ENCODE measurements around the gene ELMO1.

ELMO1 gene

DNA sequence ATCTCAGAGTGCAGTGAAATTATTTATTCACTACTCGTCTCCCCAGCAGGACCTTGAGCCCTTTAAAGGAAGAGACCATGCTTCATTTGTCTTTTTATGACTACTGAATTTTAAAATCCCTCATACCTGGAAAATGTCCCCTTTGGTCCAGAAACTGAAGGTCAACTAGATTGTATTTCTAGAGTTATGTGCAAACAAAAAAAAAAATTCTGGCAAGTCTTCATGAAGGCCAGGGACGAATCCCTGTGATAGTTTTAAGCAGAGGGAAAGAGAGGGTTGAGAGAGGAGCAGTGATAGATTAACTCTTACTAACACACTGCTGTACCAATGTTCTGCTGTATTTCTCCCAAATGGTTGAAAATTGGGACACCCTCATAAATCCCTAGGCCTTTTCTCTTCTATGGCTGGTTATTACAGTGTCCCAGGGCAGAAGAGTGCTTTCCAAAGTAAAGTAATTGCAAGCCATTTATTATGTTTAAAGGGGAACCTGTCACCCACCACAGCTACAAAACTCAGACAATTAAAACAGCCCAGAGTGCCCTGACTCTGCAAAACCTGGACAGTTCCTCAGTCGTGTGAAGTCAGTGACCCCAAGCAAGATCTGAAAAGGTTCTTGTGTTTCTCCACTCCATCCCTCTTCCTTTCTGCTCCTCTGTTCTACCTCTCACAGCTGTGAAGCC lies 541.6 kb downstream of the ELMO1 start:
- DNase-seq (ENCODE audit: low read depth): no peak

DNA sequence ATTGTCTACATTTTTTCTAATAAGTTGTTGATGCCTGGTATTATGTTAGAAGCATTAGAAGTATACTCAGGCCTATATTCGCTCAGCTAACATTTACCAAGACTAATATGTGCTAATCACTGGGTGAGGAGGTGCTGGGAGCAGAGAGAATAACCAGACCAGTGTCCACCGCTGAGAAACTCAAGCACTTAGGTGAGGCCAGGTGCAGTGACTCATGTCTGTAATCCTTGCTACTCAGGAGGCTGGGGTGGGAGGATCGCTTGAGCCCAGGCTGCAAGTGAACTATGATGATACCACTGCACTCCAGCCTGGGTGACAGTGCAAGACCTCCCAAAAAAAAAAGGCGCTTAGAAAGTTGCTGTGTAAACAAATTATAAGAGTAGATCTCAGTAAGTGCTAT lies 542.2 kb downstream of the ELMO1 start:
- DNase-seq (ENCODE audit: low read depth): no peak

DNA sequence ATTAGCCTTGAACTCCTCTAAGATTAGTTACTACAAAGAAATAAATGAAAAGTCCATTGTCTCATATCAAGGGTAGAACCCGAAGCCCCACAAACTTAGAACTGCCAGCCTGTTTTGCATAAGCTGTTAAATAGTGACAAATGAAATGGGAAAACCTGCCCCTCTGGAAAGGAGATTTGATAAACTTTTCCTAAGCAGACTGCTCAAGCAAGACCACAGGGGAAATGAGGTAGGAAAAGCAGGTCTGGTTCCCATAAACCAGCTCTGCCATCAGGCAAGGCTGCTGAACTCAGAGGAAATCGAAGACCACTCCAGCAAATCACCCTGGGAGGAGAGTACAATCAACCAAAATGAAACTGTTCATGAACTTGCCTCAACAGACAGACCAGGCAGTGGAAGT lies 542.8 kb downstream of the ELMO1 start:
- no peak for DNase-seq (ENCODE audit: low read depth)

DNA sequence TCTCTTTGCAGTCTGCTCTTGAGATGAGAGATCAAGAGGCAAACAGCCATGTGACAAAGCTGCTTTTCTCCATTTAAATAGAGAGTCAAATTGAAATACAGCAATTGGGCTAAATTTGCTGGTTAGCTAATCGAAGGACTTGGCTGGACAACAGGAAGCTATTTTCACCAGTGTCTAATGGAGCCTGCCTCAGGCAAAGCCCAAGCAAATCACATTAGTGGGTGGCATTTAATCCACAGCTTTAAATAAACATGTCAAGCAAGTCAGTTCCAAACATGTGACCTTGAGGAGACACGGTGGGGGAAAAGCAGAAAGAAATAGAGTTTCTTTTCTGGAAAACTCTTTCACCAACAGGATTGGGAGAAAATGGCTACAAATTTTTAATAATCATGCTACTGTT lies 543.9 kb downstream of the ELMO1 start:
- DNase-seq (ENCODE audit: low read depth): no peak

DNA sequence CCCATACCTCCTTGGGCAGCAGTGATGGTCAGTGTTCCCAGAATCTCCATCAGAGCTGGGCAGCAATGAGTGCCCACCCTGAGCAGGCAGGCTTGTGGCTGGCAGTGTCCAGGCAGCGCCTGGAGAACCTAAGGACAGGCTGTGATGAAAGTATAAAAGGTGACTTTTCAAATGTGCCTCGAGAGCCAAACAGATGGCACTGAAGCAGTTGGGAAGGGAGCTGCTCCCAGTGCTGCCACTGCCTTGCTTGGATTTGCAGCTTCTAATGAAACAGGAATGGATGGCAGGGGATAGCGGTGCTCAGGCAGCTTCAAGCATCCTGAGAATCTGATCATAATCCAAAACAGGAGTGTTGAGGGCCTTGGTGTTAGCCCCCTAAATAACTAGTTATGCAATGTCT lies 544.6 kb downstream of the ELMO1 start:
- no peak for DNase-seq (ENCODE audit: low read depth)

DNA sequence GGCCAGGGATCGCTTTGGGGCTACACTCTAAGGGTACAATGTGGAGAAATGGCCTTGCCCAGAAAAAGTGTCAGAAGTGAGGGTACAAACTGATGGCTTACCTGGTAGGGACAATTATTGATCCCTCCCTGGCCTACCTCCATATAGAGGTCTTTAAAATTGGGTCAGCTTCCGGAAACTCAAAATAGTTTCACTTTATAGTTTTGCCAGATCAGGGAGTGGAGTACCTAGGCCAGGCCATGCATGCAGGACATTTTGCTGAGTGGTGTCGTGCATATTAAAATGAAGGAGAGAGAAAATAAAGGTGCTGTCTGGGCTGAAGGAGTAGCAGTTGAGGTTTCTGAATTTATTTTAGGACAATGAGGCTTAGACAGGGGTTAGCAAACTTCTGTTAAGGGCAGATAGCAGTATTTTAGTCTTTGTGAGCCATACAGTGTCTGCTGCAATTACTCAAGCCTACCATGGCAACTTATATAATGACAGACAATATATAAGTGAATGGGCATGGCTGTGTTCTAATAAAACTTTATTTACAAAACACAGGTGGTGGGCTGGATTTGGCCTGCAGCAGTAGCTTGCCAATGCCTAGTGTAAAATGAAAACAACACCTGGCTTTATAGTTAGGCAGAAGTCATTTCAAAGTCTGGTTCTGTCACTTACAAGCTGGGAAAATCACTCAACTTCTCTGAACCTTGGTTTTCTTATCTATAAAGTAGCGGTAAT lies 547.5 kb downstream of the ELMO1 start:
- no peak for DNase-seq (ENCODE audit: low read depth)

DNA sequence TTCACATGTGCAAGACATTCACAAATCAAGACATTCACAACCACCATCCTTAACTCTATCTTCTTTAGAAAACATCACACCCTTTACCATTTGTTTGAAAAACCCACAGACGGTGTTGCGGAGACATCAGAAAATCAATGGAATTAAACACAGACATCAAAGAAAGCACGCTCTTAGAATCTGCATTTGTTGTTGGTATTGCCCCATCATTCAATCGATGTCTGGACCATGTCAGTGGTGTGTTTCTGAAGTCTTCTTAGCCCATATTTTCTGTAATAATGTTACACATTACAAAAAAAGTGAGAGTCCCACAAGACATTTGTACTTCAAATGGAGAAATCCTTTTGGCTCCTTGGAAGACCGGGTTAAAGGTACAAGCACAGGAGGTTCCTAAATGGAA lies 550.5 kb downstream of the ELMO1 start:
- DNase-seq (ENCODE audit: low read depth): no peak

DNA sequence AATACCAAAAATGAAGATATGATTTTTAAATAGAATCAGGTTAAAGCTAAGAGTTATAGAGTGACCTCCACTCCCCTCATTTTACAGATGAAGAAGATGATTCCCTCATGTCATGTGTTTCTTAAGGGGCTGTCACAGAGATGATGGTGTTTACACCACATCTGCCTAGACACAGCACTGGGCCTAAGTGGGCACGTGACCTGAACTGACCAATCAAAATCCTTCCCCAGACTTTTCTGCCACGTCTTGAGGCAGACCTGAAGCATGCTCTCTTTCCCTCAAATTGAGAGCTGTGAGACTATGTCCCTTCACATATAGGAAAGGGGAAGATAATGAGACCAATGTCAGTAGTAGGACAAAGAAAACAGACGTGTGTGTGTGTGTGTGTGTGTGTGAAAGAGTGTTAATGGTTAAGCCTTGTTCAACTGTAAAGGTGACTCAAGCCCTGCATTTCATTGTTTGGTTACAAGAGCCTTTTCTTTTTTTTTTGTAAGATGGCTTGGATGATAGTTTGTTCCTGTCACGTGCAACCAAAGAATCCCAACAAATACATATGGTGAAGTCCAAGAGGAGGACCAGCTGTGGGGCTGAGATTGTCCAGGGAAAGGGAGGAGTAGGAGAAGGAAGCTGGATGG lies 551.6 kb downstream of the ELMO1 start:
- DNase-seq (ENCODE audit: low read depth): no peak

DNA sequence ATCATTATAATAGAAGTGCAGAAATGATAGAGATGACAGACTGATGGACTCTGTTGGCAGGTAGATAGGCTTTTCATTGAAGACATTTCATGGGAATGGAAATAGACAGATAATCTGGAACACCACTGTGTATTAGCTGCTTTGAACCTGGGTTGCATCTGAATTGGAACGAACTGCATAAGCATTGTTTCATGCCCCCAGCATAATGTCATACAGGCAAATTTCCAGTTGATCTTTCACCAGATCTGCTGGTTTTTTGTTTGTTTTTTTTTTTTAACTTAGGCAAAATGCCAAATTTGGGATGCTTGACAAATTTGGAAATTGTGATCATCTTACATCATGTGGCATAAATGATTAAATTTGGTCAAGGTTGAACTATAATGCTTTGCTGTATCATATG lies 552.2 kb downstream of the ELMO1 start:
- no peak for DNase-seq (ENCODE audit: low read depth)

DNA sequence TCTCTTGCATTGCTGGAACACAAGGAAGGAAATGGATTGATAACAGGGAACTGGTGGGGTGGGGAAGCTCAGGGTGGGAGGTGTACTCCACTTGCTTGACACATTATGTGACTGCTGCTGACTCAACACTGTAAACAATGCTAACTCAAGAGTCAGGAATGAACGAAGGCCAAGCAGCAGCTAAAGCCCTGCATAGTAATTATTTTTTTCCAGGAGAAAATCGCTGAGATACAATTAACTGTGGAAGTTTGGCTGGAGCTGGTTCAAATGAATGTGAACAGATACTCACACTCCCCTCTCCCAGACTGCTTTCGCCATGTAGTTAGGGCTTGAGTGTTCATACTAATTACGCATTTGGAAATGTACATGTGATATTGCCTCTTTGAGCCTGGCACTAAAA lies 553.5 kb downstream of the ELMO1 start:
- DNase-seq (ENCODE audit: low read depth): no peak

DNA sequence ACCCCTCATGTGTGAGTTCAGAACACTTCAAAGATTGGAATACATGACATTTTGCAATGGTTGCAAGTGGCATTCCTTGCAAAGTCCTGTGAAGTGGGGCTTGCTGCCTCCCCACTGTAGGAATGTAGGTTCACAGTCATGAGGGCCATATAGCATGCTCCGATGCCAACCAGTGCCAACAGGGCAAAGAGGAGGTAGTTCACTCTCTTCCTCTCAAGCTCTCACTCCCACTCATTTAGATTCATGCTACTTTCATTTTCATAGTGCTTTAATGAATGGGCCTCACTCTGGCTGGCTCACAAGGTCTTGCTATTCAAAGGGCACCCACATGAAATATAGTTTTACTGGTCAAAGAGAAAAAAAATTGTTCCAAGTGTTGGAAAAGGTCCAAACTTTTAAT lies 554.5 kb downstream of the ELMO1 start:
- no peak for DNase-seq (ENCODE audit: low read depth)

DNA sequence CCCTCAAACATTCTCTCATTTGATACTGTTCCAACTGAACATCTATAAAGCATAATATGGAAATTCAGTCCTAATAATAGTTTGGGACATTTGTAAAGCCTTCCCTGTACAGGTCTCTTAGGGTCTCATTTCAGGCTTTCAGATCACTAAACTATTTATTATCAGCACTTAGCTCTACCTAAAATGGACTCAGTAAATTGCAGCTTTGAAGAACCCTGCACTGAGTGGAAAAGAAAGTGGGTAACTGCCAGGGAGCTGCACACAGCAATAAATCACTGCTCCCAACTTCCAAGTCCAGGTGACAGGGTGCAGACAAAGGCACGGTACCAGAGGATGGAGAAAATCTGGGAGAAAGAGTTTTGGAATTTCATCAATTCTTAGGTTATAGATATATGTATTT lies 559.5 kb downstream of the ELMO1 start:
- DNase-seq (ENCODE audit: low read depth): no peak

DNA sequence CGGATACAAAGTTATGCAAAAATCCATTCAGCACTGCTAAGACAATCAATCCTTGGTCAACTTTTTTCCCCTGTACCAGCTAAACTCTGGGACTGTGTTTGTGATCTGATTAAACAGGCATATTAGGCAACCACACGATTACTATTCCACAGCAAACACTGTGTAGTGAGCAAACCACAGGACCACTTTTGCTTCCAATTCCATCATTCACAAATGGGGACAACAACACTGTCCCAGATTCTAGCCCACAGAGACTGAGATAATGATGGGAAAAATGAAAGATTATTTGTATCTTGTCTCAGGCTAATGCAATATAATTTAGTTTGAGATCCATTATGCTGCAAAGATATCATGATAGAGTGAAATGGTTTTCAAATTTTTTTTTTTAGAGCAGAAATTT lies 560.7 kb downstream of the ELMO1 start:
- no peak for DNase-seq (ENCODE audit: low read depth)

DNA sequence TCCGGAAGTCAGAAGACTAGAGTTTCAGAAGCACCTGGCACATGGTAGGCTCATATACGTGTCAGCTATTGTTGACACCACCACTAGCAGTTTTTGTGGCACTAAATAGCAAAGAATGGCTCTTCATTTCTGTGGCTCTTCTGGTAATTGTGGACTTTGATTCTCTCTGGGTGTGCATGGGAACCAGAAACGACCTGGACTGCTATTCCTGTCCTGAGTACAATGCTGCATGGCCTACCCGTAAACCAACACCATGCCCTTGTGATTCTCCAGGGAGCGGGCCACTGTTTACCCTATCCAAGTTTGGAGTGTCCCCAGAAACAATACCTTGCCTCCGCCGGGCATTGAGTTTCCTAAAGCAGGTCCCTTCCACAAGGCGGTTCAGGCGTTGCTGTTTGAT lies 561.4 kb downstream of the ELMO1 start:
- DNase-seq (ENCODE audit: low read depth): no peak

DNA sequence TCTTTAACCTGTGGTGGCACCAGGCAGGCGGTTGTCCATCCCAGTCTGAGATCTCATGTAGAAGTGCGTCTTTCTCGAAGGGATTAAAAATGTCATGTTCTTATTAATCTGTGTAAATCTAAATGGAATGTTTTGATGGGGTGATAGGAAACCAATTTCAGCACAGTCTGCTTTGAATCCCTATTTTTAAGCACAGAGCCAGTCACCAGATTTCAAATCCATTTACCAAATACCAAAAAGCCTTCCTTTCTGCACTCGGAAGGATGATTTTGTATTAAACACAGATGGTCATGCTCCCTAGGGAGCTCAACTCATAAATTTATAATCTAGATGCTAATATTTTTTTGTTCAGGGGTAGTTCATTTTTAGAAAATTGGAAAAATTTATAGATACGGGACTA lies 563.8 kb downstream of the ELMO1 start:
- no peak for DNase-seq (ENCODE audit: low read depth)

DNA sequence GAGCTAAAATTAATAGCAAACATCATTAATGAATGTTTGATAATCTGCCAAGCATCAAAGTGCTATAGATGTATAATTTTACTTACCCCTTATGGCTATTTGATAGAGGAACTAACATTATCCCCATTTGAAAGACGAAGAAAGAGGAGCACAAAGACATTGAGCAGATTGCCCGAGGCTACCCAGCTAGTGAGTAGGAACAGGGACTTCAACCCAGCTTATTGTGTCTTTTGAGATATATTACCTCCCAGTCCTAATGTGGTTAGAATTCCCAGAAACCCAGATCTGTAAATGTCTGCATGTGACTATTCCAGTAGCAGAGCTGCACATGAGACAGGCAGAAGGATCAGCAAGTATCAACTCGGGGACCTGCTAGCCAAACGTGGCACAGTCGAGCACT lies 564.3 kb downstream of the ELMO1 start:
- DNase-seq (ENCODE audit: low read depth): no peak

DNA sequence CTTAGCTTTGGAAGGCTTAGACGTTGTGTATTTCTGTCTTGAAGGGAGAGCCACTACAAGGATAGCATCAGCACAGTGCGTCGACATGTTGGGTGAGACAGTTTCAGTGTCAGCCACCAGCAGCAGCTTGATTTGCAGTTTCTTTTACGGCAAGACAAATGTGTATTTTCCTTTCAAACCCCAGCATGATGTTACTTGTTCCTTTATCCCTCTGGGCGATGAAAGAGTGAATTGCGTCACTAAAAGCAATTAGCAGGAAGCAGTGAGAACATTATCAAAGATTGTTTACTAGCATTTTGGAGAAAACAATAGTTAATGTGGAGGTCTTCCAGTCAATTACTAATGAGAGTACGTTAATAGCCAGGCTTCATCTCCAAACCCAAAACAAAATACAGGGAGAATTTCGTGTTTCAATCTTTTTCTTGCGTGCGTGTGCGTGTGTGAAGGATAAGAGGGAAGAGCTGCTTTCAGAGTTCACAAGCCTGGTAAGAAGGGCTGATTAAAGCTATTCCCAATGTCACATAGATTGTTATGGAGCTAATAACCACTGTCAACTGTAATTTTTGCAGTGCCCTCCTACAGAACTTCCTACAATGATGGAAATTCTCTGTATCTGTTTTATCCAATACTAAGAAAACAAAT lies 567.3 kb downstream of the ELMO1 start:
- no peak for DNase-seq (ENCODE audit: low read depth)

DNA sequence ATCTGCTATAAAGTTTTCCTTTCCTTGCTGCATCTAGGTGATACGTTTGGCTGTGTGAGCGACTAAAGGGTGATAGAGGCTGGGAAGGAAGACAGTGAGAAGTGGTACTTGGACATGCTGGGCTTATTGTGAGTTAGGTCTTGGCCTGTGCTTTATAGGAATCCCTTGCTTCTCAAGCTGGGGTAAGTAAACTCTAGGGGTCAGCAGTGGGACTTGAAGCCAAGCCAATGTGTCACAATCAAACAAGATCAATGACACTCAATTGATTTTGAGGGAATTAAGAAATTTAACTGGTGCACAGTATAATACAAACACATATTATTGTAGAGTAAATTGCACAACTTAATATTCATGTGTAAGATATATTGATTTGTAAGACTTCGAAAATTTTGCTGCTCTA lies 568.6 kb downstream of the ELMO1 start:
- no peak for DNase-seq (ENCODE audit: low read depth)

DNA sequence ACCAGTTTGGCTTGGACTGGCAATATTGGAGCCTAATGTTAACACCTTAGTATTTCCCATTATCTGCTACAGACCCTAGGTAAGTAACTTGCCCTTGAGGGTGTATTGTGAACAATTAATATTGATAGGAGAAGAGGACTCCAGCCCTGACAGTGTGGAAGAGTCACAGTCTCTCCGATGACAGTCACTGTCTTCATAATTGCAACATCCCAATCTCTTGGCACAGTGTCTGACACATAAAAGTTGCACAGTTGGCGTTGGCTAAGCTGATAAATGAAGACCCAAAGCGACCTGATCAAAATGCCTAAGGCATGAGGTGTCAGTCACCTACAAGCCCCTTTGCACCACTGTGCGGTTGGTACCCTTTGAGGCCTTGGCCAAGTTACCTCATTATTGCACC lies 569.6 kb downstream of the ELMO1 start:
- DNase-seq (ENCODE audit: low read depth): no peak

DNA sequence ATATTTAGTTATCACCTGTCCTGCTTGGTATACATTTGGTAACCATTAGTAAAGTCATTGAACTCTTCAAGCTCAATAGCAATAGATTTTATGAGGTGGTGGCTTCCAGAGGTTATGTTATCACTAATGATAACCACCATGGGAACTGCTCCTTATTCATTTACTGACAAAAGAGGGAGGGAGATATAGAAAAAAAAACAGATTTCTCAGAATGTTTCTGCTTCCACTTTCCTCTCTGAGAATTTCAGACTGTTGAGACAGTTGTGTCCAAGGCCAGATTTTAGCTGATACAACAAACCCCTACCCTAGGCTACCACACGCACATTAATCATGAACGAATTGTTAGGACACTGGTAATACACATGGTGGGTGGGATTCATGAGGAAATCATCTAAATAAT lies 570.4 kb downstream of the ELMO1 start:
- no peak for DNase-seq (ENCODE audit: low read depth)

DNA sequence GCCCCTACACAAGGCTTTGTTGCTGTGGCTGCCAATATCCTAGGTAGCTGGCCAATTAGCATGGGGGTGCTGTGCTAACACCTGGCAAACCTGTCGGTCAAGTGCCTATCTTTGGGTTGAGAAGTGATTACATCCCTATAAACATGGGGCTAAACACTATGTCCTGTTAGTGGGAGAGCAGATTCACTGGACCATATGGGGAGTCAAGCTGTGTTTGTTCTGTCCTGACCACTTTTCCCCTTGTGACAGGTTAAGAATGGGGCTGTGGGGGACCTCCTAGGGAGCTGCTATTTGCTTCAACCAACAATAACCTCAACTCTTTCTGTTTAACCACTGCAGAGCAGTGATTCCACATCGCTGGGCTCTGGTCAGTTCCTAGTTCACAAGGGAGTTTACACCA lies 572.9 kb downstream of the ELMO1 start:
- no peak for DNase-seq (ENCODE audit: low read depth)

DNA sequence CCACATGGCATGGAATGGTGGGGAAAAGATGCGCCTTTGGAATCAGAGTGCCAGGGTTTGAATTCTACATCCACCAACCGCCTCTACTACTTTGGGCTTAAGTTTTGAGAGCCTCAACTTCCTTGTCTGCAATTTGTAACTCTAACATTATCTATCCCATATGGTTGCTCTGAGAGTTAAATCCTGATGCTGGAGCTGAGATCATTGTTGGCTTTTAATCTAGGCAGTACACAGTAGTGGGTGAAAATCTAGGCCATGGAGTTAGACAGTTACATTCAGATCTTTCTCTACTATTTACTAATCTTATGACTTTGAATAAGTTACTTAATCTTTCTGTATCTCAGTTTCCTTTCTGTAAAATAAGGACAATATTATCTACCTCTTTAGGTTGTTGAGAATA lies 574.6 kb downstream of the ELMO1 start:
- DNase-seq (ENCODE audit: low read depth): no peak

DNA sequence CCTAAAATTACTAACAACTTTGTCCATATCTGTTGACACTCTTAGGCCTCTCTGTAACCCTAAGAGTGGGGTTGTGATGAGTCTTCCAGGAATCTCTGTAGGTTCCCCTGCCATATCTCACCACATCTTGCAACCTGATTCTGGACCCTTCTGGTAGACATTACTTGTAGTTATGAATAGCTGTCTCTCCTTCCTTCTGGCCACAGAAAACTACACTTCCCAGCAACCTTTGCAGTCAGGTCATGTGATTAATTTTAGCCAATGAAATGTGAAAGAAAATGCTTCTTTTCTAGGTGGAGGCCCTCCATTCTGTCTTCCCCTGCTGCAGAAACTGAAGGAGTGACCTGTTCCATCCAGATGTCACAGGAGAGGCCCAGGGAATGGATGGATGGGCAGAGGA lies 576.8 kb downstream of the ELMO1 start:
- DNase-seq (ENCODE audit: low read depth): no peak
